HFFc6 (cell line): Measurements from ENCODE around the gene INIP. TPM values are rescaled to one million over a fixed set of nuclear protein-coding genes. Genes with fewer than 3 reads are reported as not detected.

ENCODE experiments used
- DNase-seq: peaks from one replicate; pipeline ENCODE4 v3.0.0-alpha.2; 2018
- H3K27ac Mint-ChIP-seq: 2 replicates; pipeline ENCODE4 v1.8.0; 2020; ENCODE audit warnings: mild to moderate bottlenecking, mixed read lengths
- H3K27me3 Mint-ChIP-seq: 2 replicates; pipeline ENCODE4 v1.8.0; 2021; ENCODE audit warnings: mild to moderate bottlenecking, moderate library complexity, mixed read lengths; ENCODE audit not compliant: insufficient read depth
- H3K36me3 Mint-ChIP-seq: 2 replicates; pipeline ENCODE4 v1.8.0; 2021; ENCODE audit warnings: low read depth, mixed read lengths
- H3K4me1 Mint-ChIP-seq: 2 replicates; pipeline ENCODE4 v1.8.0; 2020; ENCODE audit warnings: low read depth, mixed read lengths
- H3K4me3 Mint-ChIP-seq: 2 replicates; pipeline ENCODE4 v1.8.0; 2020; ENCODE audit warnings: mild to moderate bottlenecking, moderate library complexity, mixed read lengths
- H3K9me3 Mint-ChIP-seq: 2 replicates; pipeline ENCODE4 v1.8.0; 2020; ENCODE audit warnings: mild to moderate bottlenecking, mixed read lengths
- total RNA-seq, 6 experiments: library from RNA; stranded (reverse); fragmentation: NEBNext Ultra II Directional; extraction: Animal tissue kit (Norgen Biotek cat#: 25700); gene quantifications; 2 replicates in 1 of 6; 3 replicates in 5 of 6; pipeline ENCODE4 v1.2.3, GENCODE V29; 2021
- TF ChIP-seq, protein P1 (sequence below): fragments of 200-600 bp; sonication (generic); IDR thresholded peaks from 2 replicates; pipeline ENCODE4 v1.5.0; 2021; ENCODE audit warnings: antibody characterized with exemption, mild to moderate bottlenecking

The INIP gene
- total RNA-seq, 6 experiments from 2014 or later: 23.6 to 26.8 (median 25.0) TPM

DNA sequence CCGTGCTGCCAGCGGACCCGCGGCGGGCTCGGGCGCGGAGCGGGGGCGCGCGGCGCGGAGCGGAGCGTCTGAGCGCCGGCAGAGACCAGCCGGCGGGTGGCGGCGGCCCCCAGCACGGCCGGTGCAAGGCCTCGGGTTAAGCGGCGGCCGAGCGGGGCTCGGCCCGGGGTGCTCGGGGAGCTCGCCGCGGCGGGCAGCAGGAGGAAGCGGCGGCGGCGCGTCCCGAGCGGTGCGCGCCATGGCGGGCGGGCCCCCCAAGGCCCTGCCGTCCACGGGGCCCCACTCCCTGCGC, 32.8 kb upstream of the INIP start:
- H3K9me3 Mint-ChIP-seq: no peaks in the 10 kb centered on the region
- no peak overlapping the region for H3K4me3 Mint-ChIP-seq
- peaks cover 58% of the 10 kb centered on the region for H3K4me1 Mint-ChIP-seq

DNA sequence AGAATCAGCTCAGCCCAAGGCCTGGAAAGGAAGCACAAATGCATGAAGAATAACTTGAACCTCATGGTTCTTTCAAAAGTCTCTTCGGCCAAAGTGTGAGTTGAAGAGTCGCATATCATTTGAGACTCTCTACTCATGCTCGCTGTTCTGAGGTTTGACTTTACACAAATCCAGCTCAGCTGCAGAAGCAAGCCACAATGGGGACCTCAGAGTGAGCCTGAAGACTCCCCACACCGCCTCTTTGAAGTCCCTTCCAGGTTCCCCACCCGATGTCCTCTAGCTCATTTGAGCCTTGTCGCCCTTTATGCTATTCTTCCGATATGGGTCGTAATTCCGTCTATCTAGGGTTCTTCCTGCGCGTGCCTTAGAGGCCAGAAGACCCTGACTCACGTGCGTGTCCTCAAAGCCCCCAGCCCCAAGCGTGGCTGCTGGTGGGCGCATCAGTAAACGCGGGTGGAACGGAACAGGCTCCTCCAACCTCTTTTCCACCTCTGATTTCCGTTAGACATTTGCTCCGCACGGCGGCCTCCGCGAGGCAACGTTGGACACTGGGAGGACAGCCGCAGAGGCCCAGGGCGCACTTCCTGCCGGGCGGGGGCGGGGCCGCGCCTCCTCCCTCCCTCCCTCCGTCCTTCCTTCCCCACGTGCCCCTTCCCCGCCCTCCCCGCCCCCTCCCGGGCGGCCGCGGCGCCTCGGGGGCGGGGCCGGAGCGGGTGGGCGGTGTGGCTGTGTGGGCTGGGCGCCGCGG, 32.3 kb upstream of the INIP start, which contains the start of gene SNX30:
Gene SNX30, plus strand, starts transcription at position 745 of the 748 bp plus-strand sequence. CDS start 242 bp downstream, outside the sequence.
- Mint-ChIP-seq H3K27me3 (no peaks in the 10 kb centered on the region; the same call in 1 of the 2 replicates), H3K36me3 (peaks cover 3% of the 10 kb centered on the region; the same call in 1 of the 2 replicates), H3K4me1 (peaks cover 53% of the 10 kb centered on the region), H3K4me3 (peak within 1 kb of the TSS; percentile 97), H3K9me3 (no peaks in the 10 kb centered on the region), H3K27ac (peak within 1 kb of the TSS; percentile 96)
- TF ChIP-seq, protein P1, sequence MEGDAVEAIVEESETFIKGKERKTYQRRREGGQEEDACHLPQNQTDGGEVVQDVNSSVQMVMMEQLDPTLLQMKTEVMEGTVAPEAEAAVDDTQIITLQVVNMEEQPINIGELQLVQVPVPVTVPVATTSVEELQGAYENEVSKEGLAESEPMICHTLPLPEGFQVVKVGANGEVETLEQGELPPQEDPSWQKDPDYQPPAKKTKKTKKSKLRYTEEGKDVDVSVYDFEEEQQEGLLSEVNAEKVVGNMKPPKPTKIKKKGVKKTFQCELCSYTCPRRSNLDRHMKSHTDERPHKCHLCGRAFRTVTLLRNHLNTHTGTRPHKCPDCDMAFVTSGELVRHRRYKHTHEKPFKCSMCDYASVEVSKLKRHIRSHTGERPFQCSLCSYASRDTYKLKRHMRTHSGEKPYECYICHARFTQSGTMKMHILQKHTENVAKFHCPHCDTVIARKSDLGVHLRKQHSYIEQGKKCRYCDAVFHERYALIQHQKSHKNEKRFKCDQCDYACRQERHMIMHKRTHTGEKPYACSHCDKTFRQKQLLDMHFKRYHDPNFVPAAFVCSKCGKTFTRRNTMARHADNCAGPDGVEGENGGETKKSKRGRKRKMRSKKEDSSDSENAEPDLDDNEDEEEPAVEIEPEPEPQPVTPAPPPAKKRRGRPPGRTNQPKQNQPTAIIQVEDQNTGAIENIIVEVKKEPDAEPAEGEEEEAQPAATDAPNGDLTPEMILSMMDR: peak; percentile 34; the same call in 1 of the 2 replicates
- peak; percentile 78 for DNase-seq

More for the DNA sequence above, 32.8 kb upstream of the INIP start:
- TF ChIP-seq, protein P1: no peak
- H3K36me3 Mint-ChIP-seq: peaks cover 3% of the 10 kb centered on the region; the same call in 1 of the 2 replicates
- no peak overlapping the region for H3K27ac Mint-ChIP-seq
- DNase-seq: no peak
- no peaks in the 10 kb centered on the region; the same call in 1 of the 2 replicates for H3K27me3 Mint-ChIP-seq

DNA sequence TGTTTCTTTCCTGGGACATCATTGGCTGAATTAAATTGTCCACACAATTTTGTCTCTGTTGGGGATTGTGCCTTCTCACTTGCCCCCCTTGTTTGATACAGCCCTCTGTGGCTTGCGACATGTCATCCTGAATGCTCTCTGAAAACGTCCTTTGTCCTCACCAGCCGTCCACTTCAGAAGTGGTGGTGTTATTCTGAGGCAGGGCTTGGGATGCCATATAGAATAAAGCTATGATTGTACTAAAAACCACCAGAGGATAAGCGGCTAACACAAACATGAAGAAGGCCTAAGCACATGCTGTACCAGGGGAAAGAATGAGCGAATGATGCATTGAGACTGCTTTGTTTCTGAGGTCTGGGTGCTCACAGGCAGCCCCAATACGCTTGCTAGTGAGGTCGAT, 29.2 kb upstream of the INIP start:
- H3K27ac Mint-ChIP-seq: no peak overlapping the region
- H3K4me3 Mint-ChIP-seq: no peak overlapping the region
- H3K9me3 Mint-ChIP-seq: no peaks in the 10 kb centered on the region
- TF ChIP-seq, protein P1: no peak
- no peak for DNase-seq
- H3K4me1 Mint-ChIP-seq: peaks cover 22% of the 10 kb centered on the region
- H3K36me3 Mint-ChIP-seq: peaks cover 3% of the 10 kb centered on the region; the same call in 1 of the 2 replicates
- no peaks in the 10 kb centered on the region for H3K27me3 Mint-ChIP-seq

DNA sequence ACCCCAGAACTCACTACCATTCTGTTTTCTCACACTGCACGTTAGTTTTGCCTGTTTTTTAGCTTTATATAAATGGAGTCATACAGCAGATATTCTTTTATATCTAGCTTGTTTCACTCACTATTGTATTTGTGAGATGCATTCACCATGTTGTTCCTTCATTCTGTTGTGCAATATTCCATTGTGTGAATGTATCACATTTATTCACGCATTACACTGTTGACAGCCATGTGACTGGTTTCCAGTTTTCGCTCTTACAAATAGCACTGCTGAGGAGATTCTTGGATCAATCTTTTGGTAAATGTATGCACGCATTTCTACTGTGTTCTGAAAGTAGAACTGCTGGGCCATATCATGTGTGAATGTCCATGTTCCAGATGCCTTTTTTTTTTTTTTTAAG, 26.3 kb upstream of the INIP start:
- TF ChIP-seq, protein P1: no peak
- Mint-ChIP-seq H3K4me3 (no peak overlapping the region), H3K36me3 (no peaks in the 10 kb centered on the region), H3K27ac (no peak overlapping the region), H3K9me3 (peaks cover 4% of the 10 kb centered on the region; the same call in 1 of the 2 replicates), H3K4me1 (peaks cover 1% of the 10 kb centered on the region), H3K27me3 (peaks cover 6% of the 10 kb centered on the region; the same call in 1 of the 2 replicates)
- no peak for DNase-seq

DNA sequence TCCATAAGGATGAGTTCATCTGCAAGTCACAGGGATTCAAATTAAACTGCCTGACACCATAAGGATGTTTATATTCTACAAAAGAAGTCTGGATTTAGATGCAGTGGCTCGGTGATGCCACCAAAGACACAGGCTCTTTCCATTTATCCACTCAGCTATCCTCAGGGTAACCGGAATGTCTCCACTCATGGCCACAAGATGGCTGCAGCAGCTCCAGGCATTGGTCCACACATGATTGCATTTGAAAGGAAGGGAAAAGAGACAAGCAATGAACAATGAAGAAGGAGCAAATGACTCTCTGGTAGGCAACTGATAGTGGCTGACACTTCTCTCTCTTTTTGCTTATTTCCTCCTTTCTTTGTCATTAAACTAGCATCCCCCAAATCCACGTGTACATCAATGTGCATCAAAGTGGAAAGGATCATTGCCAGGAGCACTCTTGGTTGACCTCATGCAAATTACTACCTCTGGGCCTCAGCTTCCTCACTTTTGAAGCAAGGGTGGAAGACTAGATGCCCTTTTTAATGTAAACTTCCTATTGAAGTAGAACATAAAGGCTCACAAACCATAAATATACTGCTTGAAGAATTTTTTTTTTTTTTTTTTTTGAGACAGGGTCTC, 25.4 kb upstream of the INIP start:
- no peaks in the 10 kb centered on the region for H3K36me3 Mint-ChIP-seq
- H3K27ac Mint-ChIP-seq: no peak overlapping the region
- TF ChIP-seq, protein P1: peak; percentile 58
- peaks cover 4% of the 10 kb centered on the region; the same call in 1 of the 2 replicates for H3K9me3 Mint-ChIP-seq
- peaks cover 2% of the 10 kb centered on the region; the same call in 1 of the 2 replicates for H3K4me1 Mint-ChIP-seq
- DNase-seq: peak; percentile 24
- no peak overlapping the region for H3K4me3 Mint-ChIP-seq
- peaks cover 6% of the 10 kb centered on the region; the same call in 1 of the 2 replicates for H3K27me3 Mint-ChIP-seq
